CD4-positive, CD25-positive, alpha-beta regulatory T cell (primary cell): ENCODE data around the gene ALDH9A1. TPM values are rescaled to one million over a fixed set of nuclear protein-coding genes. Genes with fewer than 3 reads are reported as not detected.
"Not testable (repeated sequence)": the region's sequence is repeated elsewhere in the genome, so short reads cannot be mapped to it uniquely, and the experiment has no call there.

ENCODE experiments used
- ATAC-seq, 2 donors: fragments of 150-1000 bp; cut with Tn5 transposase; one replicate each; pipeline ENCODE4 v1.10.0; 2021; ENCODE audit warnings: low read depth in 2 of 2, moderate number of reproducible peaks in 2 of 2, moderate library complexity in 1 of 2
- DNase-seq, 3 donors: peaks; one replicate each; pipeline versions ENCODE4 v3.0.0 to v3.0.0-alpha.2; 2012 to 2022; ENCODE audit warnings: mixed read lengths in 1 of 3
- H3K27ac ChIP-seq: one replicate; pipeline ENCODE4 v1.7.0; 2013; ENCODE audit warnings: mild to moderate bottlenecking, low read length; ENCODE audit not compliant: insufficient read depth, poor library complexity, severe bottlenecking
- H3K27me3 ChIP-seq: one replicate; pipeline ENCODE4 v1.7.0; 2013; ENCODE audit warnings: low read length; ENCODE audit not compliant: control insufficient read depth, insufficient read depth
- H3K36me3 ChIP-seq: one replicate; pipeline ENCODE4 v1.7.0; 2013; ENCODE audit warnings: mild to moderate bottlenecking, low read length, moderate library complexity; ENCODE audit not compliant: control insufficient read depth, insufficient read depth
- H3K4me1 ChIP-seq: 2 replicates; pipeline ENCODE4 v1.7.0; 2013; ENCODE audit warnings: mild to moderate bottlenecking, low read length; ENCODE audit not compliant: insufficient read depth, control insufficient read depth, poor library complexity, severe bottlenecking
- H3K4me3 ChIP-seq: one replicate; pipeline ENCODE4 v1.7.0; 2013; ENCODE audit warnings: low read depth, mild to moderate bottlenecking, low read length, moderate library complexity
- H3K9me3 ChIP-seq, 2 experiments: 1 replicate in 1 of 2; 2 replicates in 1 of 2; pipeline ENCODE4 v1.7.0; 2013; ENCODE audit warnings: low read length in 2 of 2, mild to moderate bottlenecking in 1 of 2, moderate library complexity in 1 of 2; ENCODE audit not compliant: control insufficient read depth in 2 of 2
- H3K27ac Mint-ChIP-seq, 3 donors: one replicate each; pipeline ENCODE4 v1.8.0; 2020 to 2022; ENCODE audit warnings: mild to moderate bottlenecking in 3 of 3, mixed read lengths in 3 of 3, moderate library complexity in 2 of 3
- H3K27me3 Mint-ChIP-seq: one replicate; pipeline ENCODE4 v1.8.0; 2022; ENCODE audit warnings: mild to moderate bottlenecking, mixed read lengths
- H3K36me3 Mint-ChIP-seq: one replicate; pipeline ENCODE4 v1.8.0; 2020; ENCODE audit warnings: mixed read lengths
- H3K4me1 Mint-ChIP-seq, 4 donors: one replicate each; pipeline ENCODE4 v1.8.0; 2020 to 2022; ENCODE audit warnings: mixed read lengths in 4 of 4, mild to moderate bottlenecking in 1 of 4
- H3K4me3 Mint-ChIP-seq, 4 donors: one replicate each; pipeline ENCODE4 v1.8.0; 2020 to 2022; ENCODE audit warnings: mild to moderate bottlenecking in 4 of 4, mixed read lengths in 4 of 4, moderate library complexity in 3 of 4
- H3K9me3 Mint-ChIP-seq, 7 donors: one replicate each; pipeline ENCODE4 v1.8.0; 2020 to 2022; ENCODE audit warnings: mixed read lengths in 7 of 7, mild to moderate bottlenecking in 3 of 7, moderate library complexity in 2 of 7
- polyA plus RNA-seq, 4 donors: library from polyadenylated mRNA; unstranded; fragments of 300-500 nt; fragmentation: Illumina TruSeq; gene quantifications; one replicate each; pipeline ENCODE4 v1.2.3, GENCODE V29; 2021
- total RNA-seq: library from RNA; stranded (reverse); gene quantifications from one replicate; pipeline ENCODE4 v1.2.3, GENCODE V29; 2022

Gene ALDH9A1
- total and polyA plus RNA-seq, 5 donors from 2014 or later, result 32.1 to 124 (median 116) TPM

DNA sequence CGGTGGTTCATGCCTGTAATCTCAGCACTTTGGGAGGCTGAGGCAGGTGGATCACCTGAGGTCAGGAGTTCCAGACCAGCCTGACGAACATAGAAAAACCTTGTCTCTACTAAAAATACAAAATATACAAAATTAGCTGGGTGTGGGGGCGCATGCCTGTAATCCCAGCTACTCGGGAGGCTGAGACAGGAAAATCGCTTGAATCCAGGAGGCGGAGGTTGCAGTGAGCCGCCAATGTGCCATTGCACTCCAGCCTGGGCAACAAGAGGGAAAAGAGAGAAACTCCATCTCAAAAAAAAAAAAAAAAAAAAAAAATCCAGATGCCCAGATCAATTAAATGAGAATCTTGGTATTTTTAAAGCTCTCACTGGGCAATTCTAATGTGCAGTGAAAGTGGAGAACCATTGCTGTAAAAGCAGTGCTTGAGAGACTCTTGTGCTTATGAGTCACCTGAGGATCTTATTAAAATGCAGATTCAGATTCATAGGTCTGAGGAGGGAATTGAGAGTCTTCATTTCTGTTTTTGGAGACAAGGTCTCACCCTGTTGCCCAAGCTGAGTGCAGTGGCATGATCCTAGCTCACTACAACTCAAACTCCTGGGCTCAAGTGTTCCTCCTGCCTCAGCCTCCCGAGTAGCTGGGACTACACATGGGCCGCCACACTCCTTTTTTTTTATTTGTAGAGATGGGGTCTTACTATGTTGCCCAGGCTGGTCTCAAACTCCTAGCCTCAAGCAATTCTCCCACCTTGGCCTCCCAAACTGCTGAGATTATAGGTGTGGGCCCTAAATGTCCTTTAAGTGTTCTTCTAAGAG is 39.4 kb downstream of the ALDH9A1 start:
- H3K27me3 ChIP-seq, H3K4me3 ChIP-seq, DNase-seq, H3K9me3 Mint-ChIP-seq, H3K4me1 ChIP-seq, H3K4me1 Mint-ChIP-seq, H3K4me3 Mint-ChIP-seq, ATAC-seq, H3K27me3 Mint-ChIP-seq, H3K27ac ChIP-seq, H3K9me3 ChIP-seq: not testable (repeated sequence)
- H3K36me3 Mint-ChIP-seq, result peaks cover 37% of the 10 kb centered on the region
- H3K27ac Mint-ChIP-seq, result peak overlapping the region in 1 of 3 donors; percentile 67
- H3K36me3 ChIP-seq, result peaks cover 66% of the 10 kb centered on the region

DNA sequence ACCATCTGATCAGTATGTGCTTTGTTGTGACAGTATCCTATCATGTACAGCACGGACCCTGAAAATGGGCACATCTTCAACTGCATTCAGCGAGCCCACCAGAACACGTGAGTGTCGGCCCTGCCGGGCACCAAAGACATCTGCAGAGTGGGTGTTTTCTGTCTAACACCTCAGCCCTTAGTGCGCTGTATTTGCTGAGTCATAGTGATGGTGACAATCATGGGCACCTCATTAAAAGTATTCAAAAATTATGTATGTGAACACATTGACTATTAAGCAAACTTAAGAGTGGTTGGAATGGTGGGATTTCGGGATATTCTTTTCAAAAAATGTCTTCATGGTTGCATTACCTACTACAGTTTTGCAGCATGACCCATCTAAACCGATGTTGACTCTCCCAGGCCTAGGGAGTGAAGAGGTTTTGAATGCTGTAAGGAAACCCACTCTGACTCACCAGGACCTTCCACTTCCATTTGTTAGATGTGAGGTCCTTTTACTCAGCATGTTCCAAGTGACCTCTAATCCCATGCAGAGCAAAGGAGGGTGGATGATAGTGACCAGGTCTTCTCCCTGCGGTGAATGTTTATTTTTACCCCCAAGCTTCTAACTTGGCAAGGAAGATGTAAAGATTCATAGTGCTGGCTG is 47.3 kb downstream of the ALDH9A1 start:
- Histone ChIP-seq H3K4me1 (peaks cover 9% of the 10 kb centered on the region), H3K27ac (no peak overlapping the region), H3K27me3 (no peaks in the 10 kb centered on the region), H3K4me3 (no peak overlapping the region), H3K36me3 (peaks cover 48% of the 10 kb centered on the region), H3K9me3 (no peaks in the 10 kb centered on the region)
- H3K9me3 Mint-ChIP-seq, result no peaks in the 10 kb centered on the region
- no peak overlapping the region for H3K4me3 Mint-ChIP-seq
- H3K36me3 Mint-ChIP-seq, result peaks cover 32% of the 10 kb centered on the region
- H3K27me3 Mint-ChIP-seq, result no peaks in the 10 kb centered on the region
- H3K27ac Mint-ChIP-seq, result no peak overlapping the region
- ATAC-seq (no peak), DNase-seq (no peak)
- H3K4me1 Mint-ChIP-seq, result peaks cover 3 to 16% (median 8%) of the 10 kb centered on the region in 4 donors

DNA sequence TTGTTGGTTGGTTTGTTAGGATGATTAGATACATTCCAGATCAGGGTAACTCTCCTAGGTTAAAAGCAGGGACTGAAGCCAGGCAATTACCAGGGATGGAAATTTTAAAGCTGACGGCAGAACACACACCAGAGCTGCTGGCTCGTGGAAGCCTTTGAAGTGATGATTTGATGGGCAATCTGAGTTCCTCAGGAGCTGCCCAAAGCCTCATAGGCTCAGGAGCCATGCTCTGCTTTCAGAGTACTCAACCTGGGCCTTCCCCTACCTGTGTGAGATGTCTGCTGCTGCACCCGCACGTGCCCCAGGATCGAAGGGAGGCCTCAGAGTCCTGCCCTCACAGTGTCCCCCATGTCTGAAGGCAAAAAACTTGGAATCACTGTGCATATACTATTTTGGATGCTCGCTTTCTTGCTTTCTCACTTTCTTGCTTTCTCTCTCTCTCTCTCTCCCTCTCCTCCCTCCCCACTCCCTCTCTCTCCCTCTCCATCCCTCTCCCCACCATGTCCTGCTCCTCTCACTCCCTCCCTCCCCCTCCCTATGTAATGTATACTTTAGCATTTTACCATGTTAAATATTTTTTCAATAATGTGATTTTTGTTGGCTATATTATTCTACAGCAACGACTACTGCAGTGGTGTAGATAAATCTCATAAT is 49.3 kb downstream of the ALDH9A1 start:
- peaks cover 31% of the 10 kb centered on the region for H3K36me3 Mint-ChIP-seq
- no peaks in the 10 kb centered on the region for H3K9me3 Mint-ChIP-seq

DNA sequence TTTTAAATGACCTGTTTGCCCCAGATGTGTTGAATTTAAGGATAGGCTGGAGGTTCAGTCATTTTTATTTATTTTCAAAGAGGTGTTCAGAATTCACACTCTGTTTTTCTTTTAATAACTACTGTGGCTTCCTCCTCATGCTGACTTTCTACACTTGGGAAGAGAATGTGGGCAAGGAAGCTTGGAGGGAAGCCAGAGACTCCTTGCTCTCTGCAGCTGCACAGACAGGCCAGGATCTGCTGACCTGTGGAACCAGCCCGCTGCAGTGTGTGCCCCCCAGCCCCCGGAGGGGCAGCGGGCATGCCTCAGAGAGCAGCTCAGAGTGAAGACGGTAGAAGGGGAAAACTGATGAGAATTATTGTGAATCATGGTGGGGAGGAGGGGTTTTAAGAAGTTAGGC is 50.4 kb downstream of the ALDH9A1 start:
- H3K27me3 Mint-ChIP-seq, result no peaks in the 10 kb centered on the region
- H3K4me1 ChIP-seq, result peaks cover 17% of the 10 kb centered on the region
- no peaks in the 10 kb centered on the region for H3K9me3 Mint-ChIP-seq
- DNase-seq (no peak), ATAC-seq (no peak)
- peaks cover 23% of the 10 kb centered on the region for H3K36me3 Mint-ChIP-seq
- H3K4me1 Mint-ChIP-seq, result peaks cover 11 to 30% (median 15%) of the 10 kb centered on the region in 4 donors
- no peaks in the 10 kb centered on the region for H3K9me3 ChIP-seq
- H3K4me3 ChIP-seq, result no peak overlapping the region
- no peak overlapping the region for H3K27ac ChIP-seq
- H3K36me3 ChIP-seq, result peaks cover 24% of the 10 kb centered on the region
- H3K27me3 ChIP-seq, result no peaks in the 10 kb centered on the region
- H3K27ac Mint-ChIP-seq, result no peak overlapping the region
- no peak overlapping the region for H3K4me3 Mint-ChIP-seq

More for the DNA sequence above, 49.3 kb downstream of the ALDH9A1 start:
- no peak overlapping the region for H3K27ac ChIP-seq
- H3K4me3 ChIP-seq, result no peak overlapping the region
- Mint-ChIP-seq H3K27ac (peak overlapping the region in 1 of 3 donors; percentile 76), H3K27me3 (no peaks in the 10 kb centered on the region), H3K4me3 (no peak overlapping the region), H3K4me1 (peaks cover 11 to 28% (median 15%) of the 10 kb centered on the region in 4 donors)
- peaks cover 17% of the 10 kb centered on the region for H3K4me1 ChIP-seq
- DNase-seq (no peak), ATAC-seq (no peak)
- H3K9me3 ChIP-seq, result no peaks in the 10 kb centered on the region
- peaks cover 34% of the 10 kb centered on the region for H3K36me3 ChIP-seq
- no peaks in the 10 kb centered on the region for H3K27me3 ChIP-seq

DNA sequence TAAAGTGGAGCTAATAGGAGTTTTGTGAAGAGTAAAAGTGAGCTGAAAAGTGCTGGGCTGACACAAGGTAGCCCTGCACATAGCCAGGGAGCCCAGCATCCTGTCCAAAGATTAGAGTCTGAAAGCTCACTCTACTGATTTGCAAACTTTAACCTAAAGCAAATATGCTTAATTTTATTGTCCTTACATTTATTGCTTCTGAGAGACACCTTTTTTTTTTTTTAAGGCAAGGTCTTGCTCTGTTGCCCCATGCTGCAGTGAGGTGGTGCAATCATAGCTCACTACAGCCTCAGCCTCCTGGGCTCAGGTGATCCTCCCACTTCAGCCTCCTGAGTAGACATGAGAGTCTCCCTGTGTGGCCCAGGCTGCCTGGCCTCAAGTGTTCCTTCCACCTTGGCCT is 50.8 kb downstream of the ALDH9A1 start:
- H3K27ac ChIP-seq, result no peak overlapping the region
- no peaks in the 10 kb centered on the region for H3K27me3 Mint-ChIP-seq
- H3K36me3 ChIP-seq, result peaks cover 19% of the 10 kb centered on the region
- peaks cover 17% of the 10 kb centered on the region for H3K4me1 ChIP-seq
- DNase-seq (peak in 1 of 3 donors; percentile 8), ATAC-seq (no peak)
- no peak overlapping the region for H3K4me3 Mint-ChIP-seq
- H3K4me3 ChIP-seq, result no peak overlapping the region
- no peaks in the 10 kb centered on the region for H3K9me3 Mint-ChIP-seq
- no peaks in the 10 kb centered on the region for H3K9me3 ChIP-seq
- no peaks in the 10 kb centered on the region for H3K27me3 ChIP-seq
- H3K4me1 Mint-ChIP-seq, result peaks cover 11 to 30% (median 15%) of the 10 kb centered on the region in 4 donors
- peaks cover 19% of the 10 kb centered on the region for H3K36me3 Mint-ChIP-seq
- H3K27ac Mint-ChIP-seq, result peak overlapping the region in 1 of 3 donors; percentile 51

DNA sequence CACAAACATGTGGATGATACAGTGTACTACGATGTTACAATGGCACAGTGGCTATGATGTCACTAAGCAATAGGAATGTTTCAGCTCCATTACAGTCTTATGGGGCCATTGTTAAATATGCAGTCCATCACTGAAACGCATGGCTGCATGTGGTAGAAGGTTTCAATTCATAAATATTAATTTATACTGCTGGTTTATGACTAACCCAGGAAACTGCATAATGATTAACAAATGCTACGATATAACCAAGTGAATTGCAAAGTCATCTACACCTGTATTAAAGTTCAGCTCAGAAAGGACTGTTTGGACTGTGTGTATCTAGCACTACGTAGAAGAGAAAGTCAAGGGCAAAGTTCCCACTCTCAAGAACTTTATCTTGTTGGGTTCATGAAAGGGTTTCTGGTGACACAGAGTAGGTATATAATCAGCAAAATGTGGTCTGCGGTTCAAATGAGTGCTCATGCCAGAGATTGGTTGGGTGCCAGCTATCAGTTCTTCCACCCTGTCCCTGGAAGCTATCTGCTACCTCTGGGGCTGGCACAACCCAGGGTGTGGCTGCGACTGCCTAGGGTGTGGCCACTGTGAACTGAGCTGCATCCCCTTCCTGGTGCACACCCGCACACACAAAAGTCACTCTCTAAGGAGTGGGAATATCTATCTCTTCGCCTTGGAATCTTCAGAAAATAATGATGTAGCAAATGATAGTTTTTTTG is 52.6 kb downstream of the ALDH9A1 start:
- Mint-ChIP-seq H3K4me1 (peaks cover 11 to 39% (median 18%) of the 10 kb centered on the region in 4 donors), H3K36me3 (peaks cover 19% of the 10 kb centered on the region), H3K27me3 (no peaks in the 10 kb centered on the region), H3K4me3 (peak overlapping the region in 1 of 4 donors; percentile 17), H3K9me3 (no peaks in the 10 kb centered on the region), H3K27ac (peak overlapping the region in 2 of 3 donors; percentile 5 to 20)
- peaks cover 11% of the 10 kb centered on the region for H3K36me3 ChIP-seq
- DNase-seq (peak in 1 of 3 donors; percentile 37), ATAC-seq (peak in 1 of 2 donors; percentile 34)
- no peak overlapping the region for H3K4me3 ChIP-seq
- H3K4me1 ChIP-seq, result peaks cover 17% of the 10 kb centered on the region
- H3K9me3 ChIP-seq, result no peaks in the 10 kb centered on the region
- no peaks in the 10 kb centered on the region for H3K27me3 ChIP-seq
- no peak overlapping the region for H3K27ac ChIP-seq

DNA sequence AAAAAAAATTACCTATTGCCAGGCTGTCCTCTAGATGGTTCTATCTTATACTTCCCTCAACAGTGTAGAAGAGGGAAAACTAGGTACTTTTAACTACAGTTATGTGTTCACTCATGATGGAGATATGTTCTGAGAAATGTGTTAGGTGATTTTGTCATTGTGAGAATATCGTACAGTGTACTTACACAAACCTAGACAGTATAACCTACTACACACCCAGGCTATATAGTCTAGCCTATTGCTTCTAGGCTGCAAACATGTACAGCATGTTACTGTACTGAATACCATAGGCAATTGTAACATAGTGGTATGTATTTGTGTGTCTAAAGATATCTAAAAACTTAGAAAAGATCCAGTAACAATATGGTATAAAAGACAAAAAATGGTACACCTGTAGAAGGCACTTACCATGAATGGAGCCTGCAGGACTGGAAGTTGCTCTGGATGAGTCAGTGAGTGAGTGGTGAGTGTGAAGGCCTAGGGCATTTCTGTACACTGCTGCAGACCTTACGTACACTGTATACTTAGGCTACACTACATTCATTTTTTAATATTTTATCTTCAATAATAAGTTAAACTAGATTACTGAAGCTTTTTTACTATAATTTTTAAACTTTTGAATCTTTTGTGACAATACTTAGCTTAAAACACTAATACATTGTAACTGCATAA is 54.2 kb downstream of the ALDH9A1 start:
- no peak overlapping the region for H3K4me3 Mint-ChIP-seq
- Histone ChIP-seq H3K4me3 (no peak overlapping the region), H3K27ac (no peak overlapping the region), H3K27me3 (no peaks in the 10 kb centered on the region), H3K36me3 (peaks cover 7% of the 10 kb centered on the region), H3K9me3 (no peaks in the 10 kb centered on the region), H3K4me1 (peaks cover 17% of the 10 kb centered on the region)
- no peaks in the 10 kb centered on the region for H3K27me3 Mint-ChIP-seq
- no peak for DNase-seq
- H3K36me3 Mint-ChIP-seq, result peaks cover 9% of the 10 kb centered on the region
- no peaks in the 10 kb centered on the region for H3K9me3 Mint-ChIP-seq
- no peak for ATAC-seq
- H3K4me1 Mint-ChIP-seq, result peaks cover 11 to 50% (median 23%) of the 10 kb centered on the region in 4 donors
- H3K27ac Mint-ChIP-seq, result no peak overlapping the region
